PC-3 (cell line): ENCODE measurements around the gene MYH14.

Experiments
- CTCF ChIP-seq: fragments of 300-600 bp; sonication (generic); conservative IDR thresholded peaks from 2 replicates; pipeline ENCODE4 v1.5.1; 2017; ENCODE audit warnings: antibody characterized with exemption, low read depth, mild to moderate bottlenecking, low read length
- EZH2 ChIP-seq: fragments of 300-600 bp; sonication (generic); IDR thresholded peaks from one replicate; pipeline ENCODE4 v1.6.1; 2017; ENCODE audit warnings: antibody characterized with exemption, mild to moderate bottlenecking, low read length; ENCODE audit not compliant: unreplicated experiment
- EZH2phosphoT487 ChIP-seq: fragments of 300-600 bp; sonication (generic); IDR thresholded peaks from 2 replicates; pipeline ENCODE4 v1.6.1; 2018; ENCODE audit warnings: mild to moderate bottlenecking, antibody characterized with exemption, low read length, borderline replicate concordance

GRCh38 chr19:50207730-50208129, 4.3 kb downstream of the MYH14 start:
- TF ChIP-seq CTCF: no peak
- TF ChIP-seq EZH2: no peak
- no peak for TF ChIP-seq EZH2phosphoT487
